A549 treated with CpdA at 1 μM for 4 hours (cell line): Measurements from ENCODE around the gene HACE1. TPM values are rescaled to one million over a fixed set of nuclear protein-coding genes. Genes with fewer than 3 reads are reported as not detected.

Source experiments
- total RNA-seq: library from RNA; stranded (reverse); fragments of 200-300 nt; extraction: Qiagen RNA extraction; gene quantifications from 5 replicates; pipeline ENCODE4 v1.2.3, GENCODE V29; 2022; ENCODE audit warnings: low read depth

HACE1 gene
- 2.0 to 3.4 TPM (median 2.8 TPM) in 5 replicates for total RNA-seq

GRCh38 chr6:104859225-104860146 lies at the start of gene HACE1:
TSS of gene HACE1 (minus strand) at chr6:104859919. CDS start at chr6:104859642, 277 bp downstream.

Other genes with a start within 250 kb of the HACE1 start
- 1.2 to 2.1 TPM (median 1.5 TPM) in 5 replicates for gene LIN28B, start 97.2 kb upstream of the HACE1 start, total RNA-seq